ENCODE results near the gene MAP4K4. TPM values are rescaled to one million over a fixed set of nuclear protein-coding genes. Genes with fewer than 3 reads are reported as not detected.
A peak's percentile ranks its signal among the peaks of the same experiment; 100 is the strongest.

The MAP4K4 gene
- total and polyA plus RNA-seq, 2 of the 4 experiments (the other 2 are of a cell fraction), result 89.4 to 124 TPM

GRCh38 chr2:101873543-101873942 is 176.0 kb downstream of the MAP4K4 start:
- ChIA-PET POLR2A (ENCODE audit: unreplicated experiment) (no interaction called here), CTCF (interaction anchor here (0.6 to 1.2 kb wide), 3 partner anchors 10 to 173 kb away, joined by 3 to 6 read pairs (median 4); no protein-coding TSS in a partner anchor)
- in situ Hi-C loops (cut with MboI; ENCODE audit: low sequenced_read_pairs), result no loop called here
- no peak overlapping the region for H2BK5ac ChIP-seq (ENCODE audit: low read depth, low read length, poor library complexity, severe bottlenecking)
- no peak overlapping the region for H2BK15ac ChIP-seq (ENCODE audit: low read depth, low read length)
- no peak overlapping the region for H2BK120ac ChIP-seq (ENCODE audit: low read depth, low read length)
- H3K4me3 ChIP-seq (ENCODE audit: insufficient read depth, low read depth, low read length), result no peak overlapping the region
- H3K56ac ChIP-seq (ENCODE audit: extremely low read depth, insufficient read depth, low read length), result no peak overlapping the region
- no TSS peak for BruUV-seq (replicated peaks)
- no peak overlapping the region for H2AK9ac ChIP-seq (replicated peaks; ENCODE audit: low read depth, low read length, poor library complexity)
- intact Hi-C loops (cut with micrococcal nuclease), result loop anchor here (2.0 kb wide), 1 partner anchor 455 kb away; no protein-coding TSS in a partner anchor
- no peak for TF ChIP-seq NFE2L2 (IDR thresholded peaks at IDR 0.05; ENCODE audit: low read depth, low read length)
- peak; percentile 25; the same call in 1 of the 2 replicates for TF ChIP-seq RAD21 (IDR thresholded peaks at IDR 0.05; ENCODE audit: low read length)
- peak; percentile 12; the same call in 1 of the 2 replicates for TF ChIP-seq SMC3 (IDR thresholded peaks at IDR 0.05; ENCODE audit: low read depth, low read length)
- TF ChIP-seq BHLHE40 (IDR thresholded peaks at IDR 0.05; ENCODE audit: low read depth, low read length), result no peak
- TF ChIP-seq CEBPB (IDR thresholded peaks at IDR 0.05; ENCODE audit: low read depth, low read length), result no peak
- TF ChIP-seq FOS (IDR thresholded peaks at IDR 0.05; ENCODE audit: low read depth, low read length), result no peak
- peak; percentile 34 for TF ChIP-seq CTCF (conservative IDR thresholded peaks at IDR 0.05; ENCODE audit: low read depth, low read length)
- no peaks in the 10 kb centered on the region for H3K9me3 ChIP-seq (ENCODE audit: control insufficient read depth, insufficient read depth, low read length)
- H3K27ac ChIP-seq (ENCODE audit: insufficient read depth, low read length), result no peak overlapping the region
- no peak overlapping the region for H2BK20ac ChIP-seq (ENCODE audit: low read depth, low read length)
- H2AK5ac ChIP-seq (ENCODE audit: low read depth, low read length), result no peak overlapping the region
- no peak overlapping the region for H3K4me2 ChIP-seq (ENCODE audit: low read depth, low read length)
- no peak overlapping the region for H3K23ac ChIP-seq (ENCODE audit: low read depth, low read length)
- DNase-seq, result no peak
- H3K4ac ChIP-seq (ENCODE audit: low read depth, low read length), result no peak overlapping the region
- H3K79me1 ChIP-seq (ENCODE audit: low read depth in 1 of 2, low read length in 2 of 2), result peaks cover 14 to 55% of the 10 kb centered on the region in 2 experiments; a peak in 3 of 4 replicates
- H4K91ac ChIP-seq (ENCODE audit: insufficient read depth, low read depth, low read length), result no peak overlapping the region
- ATAC-seq (ENCODE audit: low read depth), result peak; percentile 27; the same call in 1 of the 2 replicates
- no peak overlapping the region for H4K5ac ChIP-seq (ENCODE audit: low read depth, low read length)
- no peak overlapping the region for H3K14ac ChIP-seq (replicated peaks; ENCODE audit: low read depth, low read length)
- no peaks in the 10 kb centered on the region for H3K4me1 ChIP-seq (ENCODE audit: control insufficient read depth, insufficient read depth, low read length)
- H3K18ac ChIP-seq (ENCODE audit: low read depth, low read length), result no peak overlapping the region
- peaks cover 57% of the 10 kb centered on the region for H3K36me3 ChIP-seq (ENCODE audit: control insufficient read depth, insufficient read depth, low read length)
- H2AFZ ChIP-seq (replicated peaks; ENCODE audit: low read length, poor library complexity), result no peak overlapping the region
- no peaks in the 10 kb centered on the region for H3K27me3 ChIP-seq (ENCODE audit: control insufficient read depth, insufficient read depth, low read length)
- no peaks in the 10 kb centered on the region for H4K20me1 ChIP-seq (ENCODE audit: insufficient read depth, low read length)
- dilution Hi-C loops (cut with HindIII; ENCODE audit: low sequenced_read_pairs, unreplicated experiment), result no loop called here
- WGBS, 2 experiments (ENCODE audit: extremely low coverage in 2 of 2, insufficient read length in 1 of 2), result no CpG with 5 or more reads among the region's 3 CpGs
- H4K8ac ChIP-seq (ENCODE audit: low read depth in 2 of 2, low read length in 2 of 2), result no peak overlapping the region
- H3K9ac ChIP-seq (ENCODE audit: low read depth, low read length), result no peak overlapping the region
- H3K9me1 ChIP-seq (ENCODE audit: insufficient read depth, low read length), result peaks cover 4% of the 10 kb centered on the region
